8988T (cell line): ENCODE data around the gene ADAM23.

ENCODE experiments used
- DNase-seq: peaks from one replicate; pipeline ENCODE4 v3.0.0; 2011

The ADAM23 gene

GRCh38 chr2:206572725-206573124, 129.4 kb downstream of the ADAM23 start:
- DNase-seq = no peak

GRCh38 chr2:206573793-206574192, 130.5 kb downstream of the ADAM23 start:
- DNase-seq = no peak

GRCh38 chr2:206584323-206585116, 141.2 kb downstream of the ADAM23 start:
- no peak for DNase-seq

- no peak for DNase-seq
Measured at GRCh38 chr2:206585335-206585734, 142.0 kb downstream of the ADAM23 start.

- DNase-seq = no peak
Measured at GRCh38 chr2:206586609-206587008, 143.3 kb downstream of the ADAM23 start.

- DNase-seq = no peak
Measured at GRCh38 chr2:206597717-206598218, 154.4 kb downstream of the ADAM23 start.

- DNase-seq = no peak
Measured at GRCh38 chr2:206603243-206603642, 159.9 kb downstream of the ADAM23 start.

GRCh38 chr2:206610451-206610850, 167.1 kb downstream of the ADAM23 start:
- DNase-seq = no peak

GRCh38 chr2:206611191-206611590, 167.9 kb downstream of the ADAM23 start:
- no peak for DNase-seq

- DNase-seq = no peak
Measured at GRCh38 chr2:206611736-206612135, 168.4 kb downstream of the ADAM23 start.

- DNase-seq = peak; percentile 11
Measured at GRCh38 chr2:206614811-206615210, 171.5 kb downstream of the ADAM23 start.

GRCh38 chr2:206615417-206616089, 172.2 kb downstream of the ADAM23 start:
- DNase-seq = no peak

GRCh38 chr2:206616151-206616550, 172.8 kb downstream of the ADAM23 start:
- no peak for DNase-seq

GRCh38 chr2:206619011-206619410, 175.7 kb downstream of the ADAM23 start:
- no peak for DNase-seq

GRCh38 chr2:206626108-206626507, 182.8 kb downstream of the ADAM23 start:
- no peak for DNase-seq

- DNase-seq = no peak
Measured at GRCh38 chr2:206627632-206628031, 184.3 kb downstream of the ADAM23 start.

GRCh38 chr2:206631340-206631739, 188.0 kb downstream of the ADAM23 start:
- no peak for DNase-seq

GRCh38 chr2:206635015-206635414, 191.7 kb downstream of the ADAM23 start:
- DNase-seq = no peak

GRCh38 chr2:206639636-206640035, 196.3 kb downstream of the ADAM23 start:
- DNase-seq = no peak

- DNase-seq = no peak
Measured at GRCh38 chr2:206641226-206641625, 197.9 kb downstream of the ADAM23 start.

- DNase-seq = no peak
Measured at GRCh38 chr2:206642075-206643025, 199.0 kb downstream of the ADAM23 start, which contains the start of gene FAM237A. Gene FAM237A (plus strand): TSS chr2:206642487. CDS start chr2:206644237, 1,750 bp downstream.

- DNase-seq = no peak
Measured at GRCh38 chr2:206647985-206648384, 204.7 kb downstream of the ADAM23 start.

GRCh38 chr2:206657087-206657486, 213.8 kb downstream of the ADAM23 start:
- DNase-seq = no peak
